ENCODE data around the gene OSBPL8.

- TF ChIP-seq CTCF (conservative IDR thresholded peaks at IDR 0.05 in 1 of 2, IDR thresholded peaks at IDR 0.05 in 1 of 2; ENCODE audit: extremely low read depth in 1 of 2, insufficient read depth in 1 of 2, low read depth in 1 of 2, low read length in 2 of 2) (no peak), EZH2 (IDR thresholded peaks at IDR 0.05; ENCODE audit: borderline replicate concordance, low read length) (no peak)
Observed at GRCh38 chr12:76457010-76457409, 102.6 kb downstream of the OSBPL8 start.
